Heart left ventricle (tissue), 13 donors: ENCODE data around the gene PIM1.
A peak's percentile ranks its signal among the peaks of the same experiment; 100 is the strongest.

ENCODE experiments used
- CTCF ChIP-seq, 12 donors: fragments of 200-600 bp; sonication (generic) in 4 of 12; IDR thresholded peaks; one replicate each; pipeline versions ENCODE4 v1.5.0 to v1.8.0; 2018 to 2022; ENCODE audit warnings: antibody characterized with exemption in 12 of 12, mild to moderate bottlenecking in 5 of 12
- POLR2A ChIP-seq, 2 donors: fragments of 450-650 bp; IDR thresholded peaks; one replicate each; pipeline ENCODE4 v1.6.1; 2017; ENCODE audit warnings: antibody characterized with exemption in 2 of 2, mild to moderate bottlenecking in 2 of 2, moderate library complexity in 2 of 2
- donor health status: ischemic (EF 13 %, LVEDD 7.1; RV severe dilation, severe dysfunction).
- donor health status: DM: no; HTN: yes; CAD: no.
- donor health status: DM: no; HTN: no; CAD: no.
- donor health status: ischemic (EF 25% LVEDD 6.9; RV normal size, moderate dysfunction).
- donor health status: ischemic (EF 25% LVEDD 5.7; RV mildly dilated, moderate dysfunction).
- donor health status: ischemic (EF 35%, LVEDD 5.7; RV mildly dilated, moderate dysfunction).
- donor health status: nonischemic (EF 11% LVEDD 7.7; RV severe dilation, severe dysfunction).
- donor health status: DM: yes; HTN: yes; CAD: no.
- donor health status: PGD.
- donor health status: ischemic (EF 29% LVEDD 5.4; RV normal size, mild dysfunction).
- donor health status: nonischemic (EF 23%, LVEDD 6.1; RV moderate dilation, normal function).

GRCh38 chr6:37222125-37222967 is 52.4 kb downstream of the PIM1 start:
- TF ChIP-seq CTCF (IDR thresholded peaks at IDR 0.05) (peak in 2 of 12 donors; percentile 9 to 15), POLR2A (IDR thresholded peaks at IDR 0.05) (peak in 1 of 2 donors; percentile 17)
